Cardiac fibroblast (primary cell): ENCODE measurements around the gene CWC22.

Experiments
- DNase-seq, 2 donors: peaks; one replicate each; pipeline versions ENCODE4 v3.0.0 to v3.0.0-alpha.2; 2010; ENCODE audit warnings: low read depth in 2 of 2
- H3K4me3 ChIP-seq, 2 donors: replicated peaks in 1 of 2; 1 replicate in 1 of 2; 2 replicates in 1 of 2; pipeline ENCODE4 v1.5.1; 2011; ENCODE audit warnings: low read depth in 2 of 2, low read length in 2 of 2, mild to moderate bottlenecking in 2 of 2, moderate library complexity in 1 of 2
- TF ChIP-seq, protein P1 (sequence below): IDR thresholded peaks from one replicate; pipeline ENCODE4 v1.5.1; 2011; ENCODE audit warnings: low read depth, mild to moderate bottlenecking, low read length, inconsistent platforms

The CWC22 gene

GRCh38 chr2:179927041-179927440 is 80.1 kb downstream of the CWC22 start:
- TF ChIP-seq, protein P1, sequence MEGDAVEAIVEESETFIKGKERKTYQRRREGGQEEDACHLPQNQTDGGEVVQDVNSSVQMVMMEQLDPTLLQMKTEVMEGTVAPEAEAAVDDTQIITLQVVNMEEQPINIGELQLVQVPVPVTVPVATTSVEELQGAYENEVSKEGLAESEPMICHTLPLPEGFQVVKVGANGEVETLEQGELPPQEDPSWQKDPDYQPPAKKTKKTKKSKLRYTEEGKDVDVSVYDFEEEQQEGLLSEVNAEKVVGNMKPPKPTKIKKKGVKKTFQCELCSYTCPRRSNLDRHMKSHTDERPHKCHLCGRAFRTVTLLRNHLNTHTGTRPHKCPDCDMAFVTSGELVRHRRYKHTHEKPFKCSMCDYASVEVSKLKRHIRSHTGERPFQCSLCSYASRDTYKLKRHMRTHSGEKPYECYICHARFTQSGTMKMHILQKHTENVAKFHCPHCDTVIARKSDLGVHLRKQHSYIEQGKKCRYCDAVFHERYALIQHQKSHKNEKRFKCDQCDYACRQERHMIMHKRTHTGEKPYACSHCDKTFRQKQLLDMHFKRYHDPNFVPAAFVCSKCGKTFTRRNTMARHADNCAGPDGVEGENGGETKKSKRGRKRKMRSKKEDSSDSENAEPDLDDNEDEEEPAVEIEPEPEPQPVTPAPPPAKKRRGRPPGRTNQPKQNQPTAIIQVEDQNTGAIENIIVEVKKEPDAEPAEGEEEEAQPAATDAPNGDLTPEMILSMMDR = no peak
- no peak overlapping the region for H3K4me3 ChIP-seq
- no peak for DNase-seq

DNA sequence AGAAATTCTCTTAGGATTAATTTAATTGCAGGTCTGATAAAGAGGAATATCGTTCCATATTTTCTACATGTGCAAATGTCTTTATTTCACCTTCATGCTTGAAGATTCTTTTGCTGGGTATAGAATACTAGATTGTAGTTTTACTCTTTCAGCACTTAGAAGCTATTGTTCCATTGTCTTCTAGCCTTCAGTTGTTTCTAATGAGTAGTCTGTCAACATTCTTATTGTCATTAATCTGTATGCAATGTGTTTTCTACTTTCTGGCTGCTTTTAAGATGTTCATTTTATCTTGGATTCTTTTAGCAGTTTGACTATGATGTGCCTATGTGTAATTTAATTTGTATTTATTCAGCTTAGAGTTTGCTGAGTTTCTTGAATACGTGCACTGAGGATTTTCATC is 81.4 kb downstream of the CWC22 start:
- TF ChIP-seq, protein P1 = no peak
- DNase-seq = no peak
- H3K4me3 ChIP-seq = no peak overlapping the region

DNA sequence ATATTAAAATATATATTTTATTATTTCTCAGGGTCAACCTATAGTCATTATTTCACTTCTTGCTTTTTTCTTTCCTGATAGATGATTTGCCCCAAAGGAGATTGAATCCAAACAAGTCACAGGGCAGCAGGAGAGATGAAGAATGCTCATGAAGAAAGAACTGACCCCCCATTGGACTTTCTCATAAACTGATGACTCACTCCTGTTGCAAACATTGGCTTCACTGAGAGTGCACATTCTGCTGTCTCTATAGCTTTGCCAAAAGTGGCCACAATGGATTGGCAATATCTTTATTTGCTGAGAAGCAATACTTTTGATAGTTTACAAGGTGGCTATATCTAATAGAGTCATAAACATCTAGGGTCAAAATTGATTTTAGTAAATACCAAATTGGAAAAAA is 89.8 kb downstream of the CWC22 start:
- DNase-seq = peak; percentile 56 to 67
- no peak overlapping the region for H3K4me3 ChIP-seq
- TF ChIP-seq, protein P1 = no peak

DNA sequence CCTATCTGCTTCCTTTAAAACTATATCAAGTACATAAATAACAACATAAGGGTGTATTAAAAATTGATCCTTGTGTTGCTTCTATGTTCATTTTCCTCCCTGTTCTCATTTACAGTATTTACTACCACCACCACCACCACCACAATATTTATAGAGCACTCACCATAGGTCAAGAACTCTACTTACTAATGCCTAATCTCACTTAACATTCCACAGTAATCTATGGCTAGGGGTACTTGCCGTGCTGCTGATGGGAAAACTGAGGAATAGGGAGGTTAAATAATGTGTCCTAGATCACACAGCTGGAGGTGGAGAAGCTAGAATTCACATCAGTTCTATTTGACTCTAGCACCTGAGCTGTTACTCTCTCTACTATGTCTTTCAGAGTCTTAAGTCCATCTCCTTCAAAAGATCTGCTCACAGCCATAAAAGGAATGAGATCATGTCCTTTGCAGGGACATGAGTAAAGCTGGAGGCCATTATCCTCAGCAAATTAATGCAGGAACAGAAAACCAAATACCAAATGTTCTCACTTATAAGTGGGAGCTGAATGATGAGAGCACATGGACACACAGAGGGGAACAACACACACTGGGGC is 91.6 kb downstream of the CWC22 start:
- no peak overlapping the region for H3K4me3 ChIP-seq
- TF ChIP-seq, protein P1 = no peak
- DNase-seq = no peak

DNA sequence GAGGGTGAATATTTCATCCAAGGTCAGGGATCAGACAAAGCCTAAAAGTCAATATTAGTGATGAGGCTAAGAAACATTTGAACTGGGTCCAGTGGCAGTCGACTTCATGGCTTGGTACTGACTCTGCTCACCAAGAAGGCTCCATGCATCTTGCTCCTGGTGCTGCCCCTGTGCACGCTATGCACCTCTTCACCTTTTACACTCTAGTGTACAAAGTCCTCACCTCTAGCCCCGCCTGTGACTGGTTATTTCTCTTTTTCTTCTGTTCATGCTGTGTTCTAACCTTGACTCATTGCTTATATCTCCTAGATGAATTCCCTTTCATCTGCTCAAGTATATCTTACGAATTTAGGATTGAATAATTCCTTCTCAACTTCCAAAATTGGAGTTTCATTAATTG is 93.3 kb downstream of the CWC22 start:
- TF ChIP-seq, protein P1 = no peak
- H3K4me3 ChIP-seq = no peak overlapping the region
- no peak for DNase-seq

DNA sequence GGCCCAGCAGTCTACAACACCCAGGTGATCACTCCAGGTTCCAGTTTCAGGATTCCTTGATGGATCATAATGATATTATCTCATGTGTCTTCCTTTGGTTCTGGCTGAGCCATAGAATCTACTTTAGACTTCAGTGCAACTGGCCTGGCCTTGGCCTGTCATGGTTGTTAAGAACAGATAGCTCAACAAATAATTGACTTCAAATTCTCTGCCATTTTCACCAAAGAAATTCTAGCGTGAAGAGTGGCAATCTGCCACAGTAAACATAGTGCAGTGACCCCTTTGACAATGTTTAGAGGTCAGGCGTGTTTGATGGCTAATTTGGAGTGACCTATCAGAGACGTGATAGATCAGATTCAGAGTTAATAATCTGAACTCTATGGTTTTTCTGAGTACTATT is 95.5 kb downstream of the CWC22 start:
- no peak overlapping the region for H3K4me3 ChIP-seq
- DNase-seq = no peak
- TF ChIP-seq, protein P1 = no peak

GRCh38 chr2:179910735-179911113 is 96.4 kb downstream of the CWC22 start:
- no peak for DNase-seq
- TF ChIP-seq, protein P1 = no peak
- no peak overlapping the region for H3K4me3 ChIP-seq
